ENCODE results near the gene RSU1. TPM values are rescaled to one million over a fixed set of nuclear protein-coding genes. Genes with fewer than 3 reads are reported as not detected.

Gene RSU1
- total RNA-seq, 1 experiment from 2014 or later = 29.5 TPM

- TF ChIP-seq, protein P1, sequence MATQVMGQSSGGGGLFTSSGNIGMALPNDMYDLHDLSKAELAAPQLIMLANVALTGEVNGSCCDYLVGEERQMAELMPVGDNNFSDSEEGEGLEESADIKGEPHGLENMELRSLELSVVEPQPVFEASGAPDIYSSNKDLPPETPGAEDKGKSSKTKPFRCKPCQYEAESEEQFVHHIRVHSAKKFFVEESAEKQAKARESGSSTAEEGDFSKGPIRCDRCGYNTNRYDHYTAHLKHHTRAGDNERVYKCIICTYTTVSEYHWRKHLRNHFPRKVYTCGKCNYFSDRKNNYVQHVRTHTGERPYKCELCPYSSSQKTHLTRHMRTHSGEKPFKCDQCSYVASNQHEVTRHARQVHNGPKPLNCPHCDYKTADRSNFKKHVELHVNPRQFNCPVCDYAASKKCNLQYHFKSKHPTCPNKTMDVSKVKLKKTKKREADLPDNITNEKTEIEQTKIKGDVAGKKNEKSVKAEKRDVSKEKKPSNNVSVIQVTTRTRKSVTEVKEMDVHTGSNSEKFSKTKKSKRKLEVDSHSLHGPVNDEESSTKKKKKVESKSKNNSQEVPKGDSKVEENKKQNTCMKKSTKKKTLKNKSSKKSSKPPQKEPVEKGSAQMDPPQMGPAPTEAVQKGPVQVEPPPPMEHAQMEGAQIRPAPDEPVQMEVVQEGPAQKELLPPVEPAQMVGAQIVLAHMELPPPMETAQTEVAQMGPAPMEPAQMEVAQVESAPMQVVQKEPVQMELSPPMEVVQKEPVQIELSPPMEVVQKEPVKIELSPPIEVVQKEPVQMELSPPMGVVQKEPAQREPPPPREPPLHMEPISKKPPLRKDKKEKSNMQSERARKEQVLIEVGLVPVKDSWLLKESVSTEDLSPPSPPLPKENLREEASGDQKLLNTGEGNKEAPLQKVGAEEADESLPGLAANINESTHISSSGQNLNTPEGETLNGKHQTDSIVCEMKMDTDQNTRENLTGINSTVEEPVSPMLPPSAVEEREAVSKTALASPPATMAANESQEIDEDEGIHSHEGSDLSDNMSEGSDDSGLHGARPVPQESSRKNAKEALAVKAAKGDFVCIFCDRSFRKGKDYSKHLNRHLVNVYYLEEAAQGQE (IDR thresholded peaks at IDR 0.05; ENCODE audit: low read depth) = no peak
- no peak for TF ChIP-seq RAD21 (IDR thresholded peaks at IDR 0.05; ENCODE audit: low read depth)
- TF ChIP-seq FOSL1 (IDR thresholded peaks at IDR 0.05; ENCODE audit: low read depth) = no peak
- TF ChIP-seq ATF3 (IDR thresholded peaks at IDR 0.05) = no peak
Observed at GRCh38 chr10:16544099-16544498, 273.1 kb downstream of the RSU1 start (continued).
